Keratinocyte (primary cell): ENCODE results near the gene TFF1. TPM values are rescaled to one million over a fixed set of nuclear protein-coding genes. Genes with fewer than 3 reads are reported as not detected.
A peak's percentile ranks its signal among the peaks of the same experiment; 100 is the strongest.

Source experiments
- DNase-seq: peaks from one replicate; pipeline ENCODE4 v3.0.0-alpha.2; 2011; ENCODE audit warnings: low read depth, missing footprints, low spot score
- FAIRE-seq: peaks from 2 replicates; lab custom pipeline; 2011; peaks lifted over from hg19 to GRCh38; lab: Jason Lieb, UNC
- H2AFZ ChIP-seq: 2 replicates; pipeline ENCODE4 v1.6.0; 2012; ENCODE audit warnings: low read length, control low read depth, inconsistent platforms; ENCODE audit not compliant: control insufficient read depth
- H3K27ac ChIP-seq: 2 replicates; pipeline ENCODE4 v1.5.1; 2011; ENCODE audit warnings: low read length; ENCODE audit not compliant: control insufficient read depth, insufficient read depth
- H3K27me3 ChIP-seq: 3 replicates; pipeline ENCODE4 v1.6.0; 2011; ENCODE audit warnings: low read length; ENCODE audit not compliant: control insufficient read depth, insufficient read depth; ENCODE audit errors: extremely low read depth
- H3K36me3 ChIP-seq, 2 experiments: 2 replicates in 1 of 2; 3 replicates in 1 of 2; pipeline ENCODE4 v1.5.1; 2011; ENCODE audit warnings: low read length in 2 of 2, mild to moderate bottlenecking in 1 of 2; ENCODE audit not compliant: control insufficient read depth in 2 of 2, insufficient read depth in 2 of 2; ENCODE audit errors: extremely low read depth in 1 of 2
- H3K4me1 ChIP-seq: 3 replicates; pipeline ENCODE4 v1.5.1; 2011; ENCODE audit warnings: low read length; ENCODE audit not compliant: control insufficient read depth, insufficient read depth; ENCODE audit errors: extremely low read depth
- H3K4me2 ChIP-seq: 3 replicates; pipeline ENCODE4 v1.6.0; 2011; ENCODE audit warnings: low read depth, low read length; ENCODE audit not compliant: control insufficient read depth, insufficient read depth; ENCODE audit errors: extremely low read depth
- H3K4me3 ChIP-seq, 3 experiments: fragments of 200-600 bp in 1 of 3; sonication (generic) in 1 of 3; 2 replicates in 2 of 3; 3 replicates in 1 of 3; pipeline ENCODE4 v1.5.1; 2011 to 2016; ENCODE audit warnings: low read length in 3 of 3, mild to moderate bottlenecking in 3 of 3, control low read depth in 2 of 3, inconsistent platforms in 1 of 3, low read depth in 1 of 3, mixed read lengths in 1 of 3, mixed run types in 1 of 3, moderate library complexity in 1 of 3; ENCODE audit not compliant: control insufficient read depth in 2 of 3, insufficient read depth in 2 of 3; ENCODE audit errors: extremely low read depth in 1 of 3
- H3K79me2 ChIP-seq: 2 replicates; pipeline ENCODE4 v1.6.0; 2012; ENCODE audit warnings: low read length; ENCODE audit not compliant: control insufficient read depth, insufficient read depth
- H3K9ac ChIP-seq: 3 replicates; pipeline ENCODE4 v1.6.0; 2011; ENCODE audit warnings: low read length; ENCODE audit not compliant: control insufficient read depth, insufficient read depth; ENCODE audit errors: extremely low read depth
- H3K9me1 ChIP-seq: 3 replicates; pipeline ENCODE4 v1.6.0; 2011; ENCODE audit warnings: low read length; ENCODE audit not compliant: control insufficient read depth, insufficient read depth; ENCODE audit errors: extremely low read depth
- H3K9me3 ChIP-seq: 2 replicates; pipeline ENCODE4 v1.5.1; 2012; ENCODE audit warnings: low read depth, low read length; ENCODE audit not compliant: control insufficient read depth
- H4K20me1 ChIP-seq: 3 replicates; pipeline ENCODE4 v1.6.0; 2011; ENCODE audit warnings: low read length; ENCODE audit not compliant: control insufficient read depth, insufficient read depth; ENCODE audit errors: extremely low read depth
- EZH2 ChIP-seq: IDR thresholded peaks from one replicate; pipeline ENCODE4 v1.6.1; 2012; ENCODE audit warnings: inconsistent platforms, mild to moderate bottlenecking, low read length, moderate library complexity
- dilution Hi-C: fragments of 300-500 bp; cut with MboI; formaldehyde crosslinking; loops from one replicate; pipeline ENCODE4 v1.7.0; 2020; ENCODE audit warnings: low sequenced_read_pairs; ENCODE audit not compliant: extremely low pct_ligation_motif_present
- polyA plus RNA-seq, 5 experiments: library from polyadenylated mRNA; depleted of rRNA in 3 of 5; stranded (reverse) in 3 of 5; stranded (forward) in 1 of 5; unstranded in 1 of 5; fragments of >200 nt; gene quantifications; 1 replicate in 1 of 5; 2 replicates in 3 of 5; 3 replicates in 1 of 5; pipeline versions ENCODE4 v1.2.1 to v1.2.3, GENCODE V29; 2011 to 2012; ENCODE audit warnings: missing spikeins in 2 of 5, low read depth in 1 of 5, low replicate concordance in 1 of 5
- TF ChIP-seq, protein P1 (sequence below), 3 experiments: IDR thresholded peaks in 1 of 3; conservative IDR thresholded peaks in 1 of 3; optimal IDR thresholded peaks in 1 of 3; 2 replicates in 2 of 3; 3 replicates in 1 of 3; pipeline versions ENCODE3 to v1.5.1; 2011; ENCODE audit warnings: low read length in 3 of 3, mild to moderate bottlenecking in 3 of 3, moderate library complexity in 2 of 3, control low read depth in 1 of 3, inconsistent platforms in 1 of 3; ENCODE audit not compliant: insufficient read depth in 2 of 3; ENCODE audit errors: extremely low read depth in 1 of 3

TFF1 gene
- polyA plus RNA-seq, 1 donor (not counting 4 experiments of a cell fraction or from before 2014, with no cell fraction given), result not detected

DNA sequence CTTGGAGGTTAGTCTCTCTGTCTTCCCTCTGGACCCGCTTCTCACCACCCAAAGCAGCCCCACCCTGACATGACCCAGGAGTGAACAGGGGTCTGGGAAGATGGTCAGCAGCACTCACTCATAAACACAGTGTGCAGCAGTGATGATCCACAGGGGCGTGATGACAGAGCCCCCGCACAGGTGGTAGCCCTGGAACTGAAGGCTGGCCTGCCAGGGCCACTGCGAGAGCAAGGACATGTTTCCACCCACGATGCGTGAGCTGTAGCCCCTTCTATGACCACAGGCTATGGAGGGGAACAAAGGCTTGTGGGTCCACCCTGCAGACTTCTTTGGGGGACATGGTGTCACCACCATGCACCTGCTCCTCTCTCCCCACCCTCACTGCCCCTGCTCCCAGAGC lies 16.6 kb upstream of the TFF1 start:
- no peaks in the 10 kb centered on the region for H3K36me3 ChIP-seq
- H3K27me3 ChIP-seq, result no peaks in the 10 kb centered on the region
- H4K20me1 ChIP-seq, result no peaks in the 10 kb centered on the region
- no peaks in the 10 kb centered on the region for H3K9me1 ChIP-seq
- H3K9ac ChIP-seq, result no peak overlapping the region
- H3K4me2 ChIP-seq, result no peak overlapping the region
- no peaks in the 10 kb centered on the region for H3K79me2 ChIP-seq
- H3K4me1 ChIP-seq, result no peaks in the 10 kb centered on the region
- TF ChIP-seq, protein P1, sequence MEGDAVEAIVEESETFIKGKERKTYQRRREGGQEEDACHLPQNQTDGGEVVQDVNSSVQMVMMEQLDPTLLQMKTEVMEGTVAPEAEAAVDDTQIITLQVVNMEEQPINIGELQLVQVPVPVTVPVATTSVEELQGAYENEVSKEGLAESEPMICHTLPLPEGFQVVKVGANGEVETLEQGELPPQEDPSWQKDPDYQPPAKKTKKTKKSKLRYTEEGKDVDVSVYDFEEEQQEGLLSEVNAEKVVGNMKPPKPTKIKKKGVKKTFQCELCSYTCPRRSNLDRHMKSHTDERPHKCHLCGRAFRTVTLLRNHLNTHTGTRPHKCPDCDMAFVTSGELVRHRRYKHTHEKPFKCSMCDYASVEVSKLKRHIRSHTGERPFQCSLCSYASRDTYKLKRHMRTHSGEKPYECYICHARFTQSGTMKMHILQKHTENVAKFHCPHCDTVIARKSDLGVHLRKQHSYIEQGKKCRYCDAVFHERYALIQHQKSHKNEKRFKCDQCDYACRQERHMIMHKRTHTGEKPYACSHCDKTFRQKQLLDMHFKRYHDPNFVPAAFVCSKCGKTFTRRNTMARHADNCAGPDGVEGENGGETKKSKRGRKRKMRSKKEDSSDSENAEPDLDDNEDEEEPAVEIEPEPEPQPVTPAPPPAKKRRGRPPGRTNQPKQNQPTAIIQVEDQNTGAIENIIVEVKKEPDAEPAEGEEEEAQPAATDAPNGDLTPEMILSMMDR (optimal IDR thresholded peaks at IDR 0.05 in 1 of 3, IDR thresholded peaks at IDR 0.05 in 1 of 3, conservative IDR thresholded peaks at IDR 0.05 in 1 of 3; ENCODE audit: extremely low read depth in 1 of 3, insufficient read depth in 2 of 3, low read length in 3 of 3), result no peak
- TF ChIP-seq EZH2, result no peak
- no peak overlapping the region for H3K27ac ChIP-seq
- H3K9me3 ChIP-seq, result no peaks in the 10 kb centered on the region
- no peak for FAIRE-seq
- DNase-seq, result no peak
- dilution Hi-C loops, result no loop called here
- H3K4me3 ChIP-seq, result no peak overlapping the region
- no peak overlapping the region for H2AFZ ChIP-seq

DNA sequence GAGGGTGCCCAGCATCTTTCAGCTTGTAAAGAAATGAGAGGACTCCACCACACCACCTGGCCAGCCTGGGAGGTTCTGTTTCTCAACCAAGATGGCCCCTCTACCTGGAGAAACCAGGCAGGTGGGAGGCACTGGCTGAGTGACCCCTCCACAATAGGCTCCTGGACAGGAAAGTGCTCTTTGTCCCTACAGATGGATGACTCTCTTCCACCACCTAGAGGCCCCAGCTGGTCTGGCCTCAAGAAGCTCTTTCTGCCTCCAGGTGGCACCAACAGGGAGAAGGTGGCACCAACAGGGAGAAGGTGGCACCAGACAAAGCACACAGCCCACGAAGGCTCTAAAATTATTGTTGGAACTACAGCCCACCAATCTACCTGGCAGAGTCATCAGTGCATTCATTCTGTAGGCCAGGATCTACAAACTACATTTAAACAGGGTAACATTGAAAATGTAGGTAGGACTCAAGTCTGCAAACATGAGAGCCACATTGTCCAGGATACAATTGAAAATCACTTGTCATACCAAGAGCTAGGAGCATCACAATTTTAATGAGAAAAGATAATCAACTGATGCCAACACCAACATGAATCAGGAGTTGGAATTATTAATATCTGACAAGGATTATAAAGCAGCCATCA lies 15.1 kb upstream of the TFF1 start:
- peaks cover 2% of the 10 kb centered on the region for H3K27me3 ChIP-seq
- no peaks in the 10 kb centered on the region for H3K9me3 ChIP-seq
- FAIRE-seq (no peak), DNase-seq (no peak)
- H3K79me2 ChIP-seq, result no peaks in the 10 kb centered on the region
- H3K4me1 ChIP-seq, result no peaks in the 10 kb centered on the region
- no peak overlapping the region for H3K4me3 ChIP-seq
- H4K20me1 ChIP-seq, result no peaks in the 10 kb centered on the region
- dilution Hi-C loops, result no loop called here
- no peak overlapping the region for H2AFZ ChIP-seq
- TF ChIP-seq EZH2, result no peak
- TF ChIP-seq, protein P1 (optimal IDR thresholded peaks at IDR 0.05 in 1 of 3, IDR thresholded peaks at IDR 0.05 in 1 of 3, conservative IDR thresholded peaks at IDR 0.05 in 1 of 3; ENCODE audit: extremely low read depth in 1 of 3, insufficient read depth in 2 of 3, low read length in 3 of 3), result peak; percentile 77 to 84 (median 81)
- H3K4me2 ChIP-seq, result no peak overlapping the region
- no peaks in the 10 kb centered on the region for H3K36me3 ChIP-seq
- H3K9me1 ChIP-seq, result no peaks in the 10 kb centered on the region
- no peak overlapping the region for H3K27ac ChIP-seq
- no peak overlapping the region for H3K9ac ChIP-seq
